HG02938 (cell line): Measurements from ENCODE around the gene GPR62.
"Not testable (repeated sequence)": the region's sequence is repeated elsewhere in the genome, so short reads cannot be mapped to it uniquely, and the experiment has no call there.

Source experiments
- ATAC-seq: cut with Tn5 transposase; IDR thresholded peaks from one replicate; pipeline ENCODE4 v1.9.1; 2021; ENCODE audit warnings: mild to moderate bottlenecking, moderate library complexity; ENCODE audit not compliant: unreplicated experiment

Gene GPR62

DNA sequence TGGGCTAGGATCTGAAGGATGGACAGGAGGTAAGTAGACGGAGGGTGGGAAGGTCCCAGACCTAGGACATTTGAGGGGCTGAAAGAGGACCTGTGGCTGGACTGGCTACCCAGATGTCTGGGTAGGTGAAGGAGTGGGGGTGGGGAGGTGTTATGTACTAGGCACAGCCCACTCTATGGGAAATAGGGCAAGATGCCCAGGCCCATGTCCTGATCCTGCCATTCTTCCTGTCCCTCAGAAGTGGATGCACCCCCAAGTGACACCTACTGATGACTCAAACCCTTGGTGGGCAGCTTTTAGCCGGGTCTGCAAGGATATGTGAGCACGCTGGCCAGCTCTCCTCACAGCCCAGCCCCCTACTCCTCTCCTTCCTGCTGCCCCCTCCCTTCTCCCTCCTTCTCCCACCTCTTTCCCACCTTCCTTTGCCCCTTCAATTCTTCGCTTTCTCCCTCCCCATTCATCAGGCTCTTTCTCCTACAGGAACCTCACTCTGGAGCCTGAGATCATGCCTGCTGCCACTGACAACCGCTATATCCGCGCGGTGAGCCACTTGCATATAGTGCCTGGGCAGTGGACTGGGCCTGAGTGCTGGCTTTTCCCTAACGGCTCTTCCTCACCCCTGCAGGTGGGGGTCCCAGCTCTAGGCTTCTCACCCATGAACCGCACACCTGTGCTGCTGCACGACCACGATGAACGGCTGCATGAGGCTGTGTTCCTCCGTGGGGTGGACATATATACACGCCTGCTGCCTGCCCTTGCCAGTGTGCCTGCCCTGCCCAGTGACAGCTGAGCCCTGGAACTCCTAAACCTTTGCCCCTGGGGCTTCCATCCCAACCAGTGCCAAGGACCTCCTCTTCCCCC lies 33.3 kb downstream of the GPR62 start:
- no peak for ATAC-seq

DNA sequence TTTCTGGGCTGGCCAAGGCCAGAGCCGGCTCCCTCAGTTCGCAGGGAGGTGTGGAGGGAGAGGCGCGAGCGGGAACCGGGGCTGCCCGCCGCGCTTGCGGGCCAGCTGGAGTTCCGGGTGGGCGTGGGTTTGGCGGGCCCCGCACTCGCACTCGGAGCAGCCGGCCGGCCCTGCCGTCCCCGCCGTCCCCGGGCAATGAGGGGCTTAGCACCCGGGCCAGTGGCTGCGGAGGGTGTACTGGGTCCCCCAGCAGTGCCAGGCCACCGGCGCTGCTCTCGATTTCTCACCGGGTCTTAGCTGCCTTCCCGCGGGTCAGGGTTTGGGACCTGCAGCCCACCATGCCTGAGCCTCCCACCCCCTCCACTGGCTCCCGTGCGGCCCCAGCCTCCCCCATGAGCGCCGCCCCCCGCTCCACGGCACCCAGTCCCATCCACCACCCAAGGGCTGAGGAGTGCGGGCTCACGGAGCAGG lies 35.4 kb downstream of the GPR62 start:
- not testable (repeated sequence) for ATAC-seq

DNA sequence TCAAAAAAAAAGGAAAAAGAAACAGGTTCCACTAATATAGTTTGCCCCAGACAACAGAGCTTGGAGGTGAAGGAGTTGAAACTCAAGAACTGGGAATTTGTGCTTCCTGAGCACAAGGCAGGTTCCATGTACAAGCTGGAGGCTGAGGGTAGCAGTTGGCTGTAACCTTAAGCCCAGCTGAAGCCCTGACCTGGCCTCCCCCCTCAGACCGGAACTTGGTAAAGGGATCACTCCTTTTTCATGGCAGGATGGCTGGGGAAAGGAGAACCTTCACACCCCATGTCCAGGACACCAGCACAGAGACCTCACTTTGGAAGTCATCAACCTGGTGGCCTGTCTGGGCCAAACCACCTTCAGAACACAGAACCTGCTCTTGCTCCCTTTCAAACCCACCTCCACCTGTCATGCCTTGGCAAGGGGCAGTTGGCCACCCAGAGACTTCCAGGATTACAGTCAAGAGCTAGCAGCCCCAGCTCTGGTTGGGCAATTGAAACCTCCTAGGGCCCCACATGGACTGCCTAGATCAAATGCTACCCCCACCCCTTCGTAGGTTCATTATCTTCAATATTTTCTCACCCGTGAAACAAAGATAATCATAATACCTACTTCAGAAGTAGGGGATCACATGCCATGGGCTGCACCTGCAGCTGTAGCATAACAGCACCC lies 37.0 kb downstream of the GPR62 start:
- no peak for ATAC-seq

DNA sequence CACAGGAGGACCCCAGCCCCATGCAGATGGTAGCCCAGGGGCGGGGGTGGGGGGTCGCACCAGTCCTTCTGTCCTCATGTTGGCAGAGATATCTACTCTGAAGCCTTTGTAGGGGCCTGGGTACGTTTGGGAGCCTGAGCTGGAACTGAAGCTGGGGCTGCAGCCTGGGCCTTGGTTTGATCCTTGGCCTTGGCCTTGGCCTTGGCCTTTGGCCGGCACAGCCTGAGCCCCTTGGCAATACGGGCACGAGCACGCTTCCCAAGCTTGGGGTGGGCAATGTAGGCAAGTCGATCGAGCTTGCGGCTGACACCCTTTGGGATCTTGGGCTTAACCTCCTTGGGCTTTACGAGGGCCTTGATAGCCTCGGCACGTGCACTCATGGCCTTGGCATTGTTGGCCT lies 38.5 kb downstream of the GPR62 start:
- not testable (repeated sequence) for ATAC-seq

DNA sequence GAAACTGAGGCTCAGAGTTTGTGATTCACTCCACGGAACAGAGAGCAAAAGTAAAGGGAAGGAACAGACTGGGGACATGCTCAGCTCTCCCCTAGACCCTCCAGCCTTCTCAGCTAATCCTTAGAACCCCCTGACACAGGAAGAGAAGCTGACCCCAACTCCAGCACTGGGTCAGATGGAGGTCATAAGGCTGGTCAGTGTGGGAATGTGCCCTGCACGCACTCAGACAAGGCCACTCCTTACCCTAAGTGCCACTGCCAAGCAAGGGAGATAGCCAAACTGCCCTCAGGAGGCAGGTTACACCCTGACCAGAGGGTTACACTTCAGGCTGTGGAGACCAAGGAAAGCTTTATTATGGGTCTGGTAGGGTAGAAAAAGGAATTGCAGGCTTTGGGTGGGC lies 39.3 kb downstream of the GPR62 start:
- no peak for ATAC-seq

DNA sequence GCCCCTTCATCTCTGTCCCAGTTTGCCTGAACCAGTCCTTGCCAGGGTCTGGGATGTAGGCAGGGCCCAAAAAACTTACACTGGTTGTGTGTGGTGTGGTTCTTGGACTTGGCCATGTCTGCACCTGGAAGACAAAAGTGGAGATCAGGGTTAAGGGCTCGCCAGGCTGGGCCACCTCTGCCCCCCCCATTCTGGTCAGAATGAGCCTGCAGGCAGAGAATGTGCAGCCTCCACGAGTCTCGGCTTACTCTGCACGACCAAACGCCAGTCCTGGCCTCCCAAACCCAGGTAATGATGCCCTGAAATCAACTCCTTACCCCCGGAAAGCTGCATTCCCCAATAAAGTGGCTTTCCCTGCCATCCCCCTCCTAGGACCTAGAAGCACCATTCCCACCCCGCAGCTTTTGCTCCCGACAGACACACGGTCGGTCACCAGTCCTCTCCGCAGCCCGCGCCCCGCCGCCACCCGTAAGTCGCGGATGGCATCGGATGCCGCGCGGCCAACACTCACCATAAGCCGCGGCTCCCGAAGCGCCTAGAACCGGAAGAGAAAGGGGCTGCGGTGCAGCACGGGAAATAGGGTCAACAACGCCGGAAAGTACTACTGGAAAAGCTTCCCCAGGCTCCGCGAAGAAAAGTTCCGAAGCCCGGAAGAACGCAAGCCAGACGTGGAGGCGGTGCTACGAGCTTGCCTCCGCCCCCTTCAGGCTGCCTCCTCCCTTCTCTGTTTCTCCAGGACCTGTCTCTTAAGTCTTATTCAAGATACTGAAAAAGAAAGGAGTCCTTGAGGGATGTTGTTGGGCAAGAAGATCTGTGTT lies 40.4 kb downstream of the GPR62 start, which contains the start of gene RPL29:
RPL29 (minus strand) TSS at position 550 of the 818 bp plus-strand sequence; CDS start at position 116, 434 bp downstream.
- ATAC-seq: peak; percentile 77

DNA sequence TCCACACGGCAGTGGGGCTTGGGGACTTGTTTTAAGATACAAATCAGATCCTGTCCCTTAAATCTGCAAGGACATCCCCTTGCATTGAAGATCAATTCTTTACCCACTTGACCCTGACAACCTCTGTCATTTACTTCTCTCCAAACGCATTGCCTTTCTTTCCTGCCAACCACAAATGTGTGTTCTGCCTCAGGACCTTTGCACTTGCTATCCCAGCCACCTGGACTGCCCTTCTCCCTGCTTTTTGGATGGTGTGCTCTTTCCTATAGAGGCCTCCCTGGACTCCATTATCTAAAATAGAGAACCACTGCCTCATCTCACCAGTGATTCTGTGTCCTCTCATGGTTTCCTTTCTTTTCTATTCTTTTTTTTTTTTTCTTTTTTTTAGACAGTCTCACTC lies 42.0 kb downstream of the GPR62 start:
- no peak for ATAC-seq

DNA sequence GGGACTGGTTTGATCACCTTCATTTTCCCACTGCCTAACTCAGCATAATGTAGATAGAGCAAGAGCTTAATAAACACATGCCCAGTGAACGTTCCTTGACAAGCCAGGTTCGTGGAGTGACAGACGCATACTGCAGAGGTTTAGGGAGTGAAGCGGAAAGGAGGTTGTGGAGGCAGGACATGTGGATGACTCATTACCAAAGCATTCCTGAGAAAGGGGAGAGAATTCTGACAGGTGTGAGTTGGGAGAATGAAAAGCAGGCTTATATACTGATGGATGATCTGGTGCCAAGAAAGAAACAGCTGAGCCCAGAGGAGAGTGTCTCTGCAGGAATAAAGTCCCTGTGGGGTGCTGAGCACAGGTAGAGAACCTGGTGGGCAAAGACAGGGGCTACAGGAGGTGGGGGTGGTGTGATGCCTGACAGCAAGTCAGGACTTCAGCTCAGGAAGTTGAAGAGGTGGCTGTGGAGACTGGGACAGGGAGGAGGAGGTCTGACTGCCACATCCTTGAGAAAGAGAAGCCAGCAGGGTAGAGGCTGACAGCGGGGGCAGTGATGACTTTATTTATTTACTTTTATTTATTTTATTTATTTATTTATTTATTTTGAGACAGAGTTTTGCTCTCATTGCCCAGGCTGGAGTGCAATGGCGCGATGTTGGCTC lies 42.9 kb downstream of the GPR62 start:
- ATAC-seq: no peak

DNA sequence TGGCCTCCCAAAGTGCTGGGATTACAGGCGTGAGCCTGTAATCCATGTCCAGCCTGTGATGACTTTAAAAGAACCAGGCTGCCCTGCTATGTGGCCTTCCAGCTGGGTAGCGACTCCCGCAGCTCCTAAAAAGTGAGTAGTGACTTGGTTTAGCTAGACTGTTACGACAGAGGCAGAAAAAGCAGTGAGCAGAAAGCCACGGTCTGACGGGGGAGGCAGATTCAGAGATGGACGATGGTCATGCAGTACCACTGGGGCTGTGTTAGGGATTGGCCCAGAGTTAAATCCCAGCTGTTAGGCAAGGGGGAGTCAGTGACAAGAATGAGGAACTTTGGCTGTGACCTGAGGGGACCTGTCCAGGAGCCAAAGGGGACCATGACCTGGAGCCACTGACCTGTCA lies 43.6 kb downstream of the GPR62 start:
- no peak for ATAC-seq

DNA sequence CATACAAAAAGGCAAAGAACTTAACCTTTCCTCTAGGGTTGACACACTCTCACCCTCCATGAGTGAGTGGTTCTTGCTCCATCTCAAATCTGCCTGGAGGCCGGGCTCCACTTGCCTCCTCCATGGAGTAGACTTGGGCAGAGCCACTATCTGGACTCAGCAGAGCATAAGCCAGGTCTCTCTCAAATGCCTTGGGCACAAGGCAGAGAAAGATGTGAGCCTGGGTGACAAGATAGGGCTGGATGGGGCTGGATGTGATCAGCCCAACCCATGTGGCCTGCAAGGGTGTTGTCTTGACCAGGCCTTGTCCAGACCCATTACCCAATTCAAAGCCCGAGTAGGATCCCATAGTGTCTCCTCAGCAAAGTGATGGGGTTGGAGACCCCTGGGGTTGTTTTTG lies 44.7 kb downstream of the GPR62 start:
- no peak for ATAC-seq

DNA sequence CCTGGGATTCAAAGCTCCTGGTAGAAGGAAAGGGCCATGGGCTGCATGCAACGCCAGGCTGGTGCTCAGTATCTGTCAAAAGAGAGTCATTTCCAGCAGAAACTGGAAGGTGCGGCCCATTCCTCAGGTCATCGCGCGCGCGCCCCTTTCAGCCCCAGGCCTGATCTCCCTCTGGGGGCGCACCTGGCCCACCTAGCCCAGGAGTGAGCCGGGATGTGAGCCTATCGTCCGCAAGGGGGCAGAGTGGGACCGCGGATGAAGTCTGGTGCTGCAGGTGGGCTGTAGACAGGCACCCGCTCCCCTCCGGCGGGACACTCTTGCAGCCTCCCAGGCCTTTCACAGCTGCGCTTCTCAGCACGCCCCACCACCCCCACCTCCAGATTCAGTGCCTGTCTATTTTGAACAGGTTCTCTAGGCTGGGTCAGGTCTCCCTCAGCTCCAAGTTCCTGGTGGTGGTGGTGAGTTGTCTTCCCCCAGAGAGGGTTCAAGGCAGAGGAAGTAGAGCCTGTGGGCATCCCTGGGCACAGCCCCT lies 46.3 kb downstream of the GPR62 start:
- peak; percentile 84 for ATAC-seq

DNA sequence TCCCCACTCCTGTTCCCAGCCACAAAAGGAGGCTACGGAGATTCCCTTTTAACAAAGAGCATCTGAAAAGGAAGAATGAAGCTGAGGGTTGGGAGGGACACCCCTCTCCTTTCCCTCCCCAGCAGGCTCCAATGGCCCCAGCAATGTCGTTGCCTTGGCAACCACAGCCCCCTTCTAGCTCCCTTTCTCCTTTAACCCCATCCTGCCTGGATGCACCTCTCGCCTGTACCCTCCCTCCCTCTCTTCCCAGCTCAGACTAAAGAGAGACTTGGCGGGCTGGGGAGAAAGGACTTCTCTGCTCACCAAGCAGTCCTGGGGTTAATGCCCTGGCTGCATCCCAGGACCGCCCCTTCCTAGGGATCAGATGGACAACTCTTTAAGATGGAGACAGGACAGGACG lies 47.6 kb downstream of the GPR62 start:
- ATAC-seq: no peak

DNA sequence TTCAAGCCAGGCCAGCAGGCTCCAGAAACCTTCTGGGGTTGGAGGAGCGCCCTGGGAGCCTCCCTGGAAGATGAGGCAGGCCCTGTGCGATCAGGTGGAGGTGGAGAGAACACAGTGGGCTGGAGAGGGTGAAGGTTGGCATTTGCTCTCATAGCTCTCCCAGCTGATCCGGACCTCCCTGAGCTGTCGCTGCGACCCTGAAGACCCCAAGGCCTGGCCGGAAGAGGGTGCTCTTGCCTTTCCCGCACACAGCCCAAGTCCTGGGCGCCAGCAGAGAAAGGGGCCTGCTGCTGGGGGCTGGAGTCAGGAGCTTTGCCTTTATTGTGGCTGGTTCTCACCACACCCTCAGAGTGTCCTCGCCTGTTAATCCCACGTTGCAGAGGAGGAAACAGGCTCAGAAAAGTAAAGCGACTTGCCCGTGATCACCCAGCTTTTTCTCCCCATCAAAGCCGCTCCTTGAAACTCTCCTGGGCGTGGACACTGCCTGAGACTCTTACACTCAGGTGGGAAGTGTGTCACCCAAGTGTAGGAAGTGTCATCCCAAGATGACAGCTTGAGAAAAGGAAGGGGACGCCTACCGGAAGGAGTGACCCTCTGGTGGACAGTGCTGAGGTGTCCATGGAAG lies 49.1 kb downstream of the GPR62 start:
- no peak for ATAC-seq

DNA sequence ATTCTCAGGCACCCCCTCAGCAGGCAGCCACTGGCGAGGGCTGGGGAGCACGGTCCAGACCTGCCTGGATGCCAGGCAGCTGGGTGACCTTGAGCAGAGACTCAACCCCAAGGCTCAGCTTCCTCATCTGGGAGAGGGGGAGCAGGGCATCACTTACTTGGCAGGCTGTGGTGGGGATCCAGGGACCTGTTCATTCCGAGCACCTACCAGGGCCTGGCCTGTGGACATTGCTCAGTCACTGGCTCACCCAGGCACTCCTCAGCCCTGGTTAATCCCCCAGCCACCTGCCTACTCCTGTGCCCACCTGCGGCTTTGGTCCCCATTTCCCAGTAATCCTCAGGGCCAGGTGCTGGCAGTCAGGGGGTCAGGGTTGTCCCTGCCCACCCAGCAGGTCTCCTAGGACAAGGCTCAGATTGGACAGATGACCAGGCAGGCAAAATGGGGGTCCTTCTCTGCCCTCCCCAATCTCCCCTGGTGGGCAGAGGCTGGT lies 49.8 kb downstream of the GPR62 start:
- ATAC-seq: no peak

DNA sequence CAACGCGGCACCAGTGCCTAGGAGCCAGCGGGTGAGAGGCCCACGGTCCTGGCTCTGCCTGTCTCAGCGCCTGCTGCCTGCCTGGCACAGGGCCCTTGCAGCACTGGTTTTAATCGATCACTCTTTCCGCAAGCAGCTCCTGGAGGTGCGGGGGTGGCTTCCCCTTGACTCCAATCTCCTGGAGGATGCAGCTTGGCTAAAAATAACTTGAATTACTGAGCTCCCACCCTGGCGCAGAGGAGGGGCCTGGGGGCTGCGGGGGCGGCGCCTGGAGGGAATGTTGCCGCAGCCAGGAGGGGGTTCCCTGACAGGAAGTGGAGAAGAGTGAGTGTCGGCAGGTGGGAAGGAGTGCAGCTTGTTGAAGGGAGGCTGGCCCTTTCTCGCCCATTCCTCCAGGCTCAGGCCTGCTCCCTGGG lies 50.4 kb downstream of the GPR62 start:
- no peak for ATAC-seq

DNA sequence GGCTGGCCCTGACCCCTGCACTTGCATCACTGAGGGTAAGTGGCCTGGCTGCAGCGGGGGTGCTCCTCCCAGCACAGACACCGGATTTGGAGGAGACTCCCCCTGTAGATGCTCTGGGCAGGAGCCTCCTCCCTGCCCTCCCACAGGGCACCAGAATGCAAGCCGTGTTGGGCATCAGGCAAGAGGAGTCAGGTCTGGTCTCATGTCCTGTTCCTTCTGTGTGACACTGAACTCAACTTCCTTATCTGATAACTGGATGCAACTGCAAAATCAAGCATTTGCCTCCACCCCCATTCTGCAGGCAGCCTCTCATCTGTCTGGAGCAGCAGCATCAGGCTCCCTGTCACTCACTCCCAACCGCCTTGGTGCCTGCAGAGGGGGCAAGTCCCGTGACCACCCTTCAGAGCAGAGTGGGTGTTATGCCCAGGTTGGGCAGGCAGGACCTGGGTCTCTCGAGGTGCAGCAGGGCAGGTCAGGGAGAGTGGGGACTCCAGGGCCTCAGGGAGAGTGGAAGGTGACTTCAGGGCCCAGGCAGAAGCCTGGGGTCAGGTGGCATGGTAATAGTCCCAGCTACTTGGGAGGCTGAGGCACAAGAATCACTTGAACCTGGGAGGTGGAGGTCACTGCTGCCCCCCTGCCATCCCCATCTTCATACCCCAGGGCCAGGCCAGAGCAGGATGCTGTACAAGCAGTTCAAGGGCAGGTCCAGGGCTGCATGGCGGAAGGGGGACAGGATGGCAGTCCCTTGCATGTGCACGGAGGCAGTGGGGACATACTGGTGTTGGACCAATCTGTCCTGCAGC lies 51.0 kb downstream of the GPR62 start:
- ATAC-seq: no peak

DNA sequence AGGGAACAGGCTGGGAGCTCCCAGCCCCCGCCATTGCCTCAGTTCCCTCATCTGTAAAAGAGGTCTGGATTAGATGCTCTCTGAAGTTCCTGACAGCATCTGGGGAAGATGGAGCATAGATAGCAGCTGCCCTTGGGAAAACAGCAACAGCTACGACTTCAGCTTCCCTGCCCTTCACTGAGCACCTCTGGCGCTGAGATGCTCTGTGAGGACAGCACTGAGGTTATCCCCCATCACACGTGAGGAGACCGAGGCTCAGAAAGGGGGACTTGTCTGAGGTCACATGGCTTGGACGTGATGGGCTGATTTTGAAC lies 51.6 kb downstream of the GPR62 start:
- no peak for ATAC-seq
